H9 (cell line): ENCODE data around the gene MREG. TPM values are rescaled to one million over a fixed set of nuclear protein-coding genes. Genes with fewer than 3 reads are reported as not detected.

Experiments used
- DNase-seq: peaks from one replicate; pipeline ENCODE4 v3.0.0-alpha.2; 2017
- H2AFZ ChIP-seq: one replicate; pipeline ENCODE4 v1.6.1; 2013; ENCODE audit warnings: mild to moderate bottlenecking, low read length, control low read depth, moderate library complexity
- H2AK5ac ChIP-seq: 2 replicates; pipeline ENCODE4 v1.6.1; 2013; ENCODE audit warnings: low read length, control low read depth, mixed read lengths; ENCODE audit not compliant: insufficient read length
- H2BK120ac ChIP-seq: one replicate; pipeline ENCODE4 v1.6.1; 2013; ENCODE audit warnings: low read depth, mild to moderate bottlenecking, low read length, control low read depth, inconsistent platforms; ENCODE audit not compliant: poor library complexity, severe bottlenecking
- H2BK12ac ChIP-seq: 2 replicates; pipeline ENCODE4 v1.6.1; 2013; ENCODE audit warnings: low read length, control low read depth, mixed read lengths, low read depth; ENCODE audit not compliant: insufficient read length
- H2BK15ac ChIP-seq: 2 replicates; pipeline ENCODE4 v1.6.1; 2013; ENCODE audit warnings: low read depth, low read length, control low read depth
- H2BK20ac ChIP-seq: one replicate; pipeline ENCODE4 v1.6.1; 2013; ENCODE audit warnings: low read depth, mild to moderate bottlenecking, low read length, control low read depth, inconsistent platforms; ENCODE audit not compliant: poor library complexity, severe bottlenecking
- H2BK5ac ChIP-seq: 2 replicates; pipeline ENCODE4 v1.6.1; 2013; ENCODE audit warnings: low read length, control low read depth, mixed read lengths; ENCODE audit not compliant: insufficient read length
- H3K14ac ChIP-seq: 2 replicates; pipeline ENCODE4 v1.6.1; 2013; ENCODE audit warnings: low read length, control low read depth; ENCODE audit not compliant: insufficient read depth
- H3K18ac ChIP-seq: 2 replicates; pipeline ENCODE4 v1.6.1; 2013; ENCODE audit warnings: low read depth, mild to moderate bottlenecking, mixed read lengths, low read length, control low read depth; ENCODE audit not compliant: insufficient read length
- H3K23ac ChIP-seq: 2 replicates; pipeline ENCODE4 v1.6.1; 2013; ENCODE audit warnings: low read length, control low read depth, mixed read lengths, low read depth; ENCODE audit not compliant: insufficient read length
- H3K23me2 ChIP-seq: 2 replicates; pipeline ENCODE4 v1.6.1; 2013; ENCODE audit warnings: low read depth, mild to moderate bottlenecking, mixed read lengths, low read length, control low read depth; ENCODE audit not compliant: insufficient read length, poor library complexity, severe bottlenecking
- H3K27ac ChIP-seq: 2 replicates; pipeline ENCODE4 v1.5.1; 2013; ENCODE audit warnings: low read length, control low read depth, mixed read lengths, low read depth; ENCODE audit not compliant: insufficient read length
- H3K27me3 ChIP-seq: 2 replicates; pipeline ENCODE4 v1.6.1; 2013; ENCODE audit warnings: low read length, control low read depth, inconsistent platforms; ENCODE audit not compliant: insufficient read depth
- H3K4ac ChIP-seq: 2 replicates; pipeline ENCODE4 v1.6.1; 2013; ENCODE audit warnings: low read depth, mild to moderate bottlenecking, control low read depth, inconsistent platforms, low read length, moderate library complexity
- H3K4me1 ChIP-seq: 2 replicates; pipeline ENCODE4 v1.6.1; 2013; ENCODE audit warnings: low read length, control low read depth, inconsistent platforms; ENCODE audit not compliant: insufficient read depth
- H3K4me2 ChIP-seq: 2 replicates; pipeline ENCODE4 v1.6.1; 2013; ENCODE audit warnings: low read length, control low read depth, mixed read lengths; ENCODE audit not compliant: insufficient read length, insufficient read depth
- H3K56ac ChIP-seq: 2 replicates; pipeline ENCODE4 v1.6.1; 2013; ENCODE audit warnings: low read depth, mild to moderate bottlenecking, mixed read lengths, low read length, control low read depth; ENCODE audit not compliant: insufficient read length
- H3K79me1 ChIP-seq: 2 replicates; pipeline ENCODE4 v1.6.1; 2013; ENCODE audit warnings: low read depth, mild to moderate bottlenecking, moderate library complexity, low read length, control low read depth, inconsistent platforms; ENCODE audit not compliant: insufficient read depth, poor library complexity, severe bottlenecking
- H3K79me2 ChIP-seq: 2 replicates; pipeline ENCODE4 v1.6.1; 2013; ENCODE audit warnings: low read length, control low read depth, inconsistent platforms; ENCODE audit not compliant: insufficient read depth
- H3K9ac ChIP-seq: 2 replicates; pipeline ENCODE4 v1.6.1; 2013; ENCODE audit warnings: low read length, control low read depth, mixed read lengths; ENCODE audit not compliant: insufficient read length; ENCODE audit errors: extremely low read depth
- H3K9me3 ChIP-seq: one replicate; pipeline ENCODE4 v1.6.1; 2013; ENCODE audit warnings: low read depth, low read length, inconsistent platforms; ENCODE audit not compliant: control insufficient read depth
- H3T11ph ChIP-seq: one replicate; pipeline ENCODE4 v1.6.1; 2013; ENCODE audit warnings: mild to moderate bottlenecking, low read length, control low read depth, inconsistent platforms
- H4K20me1 ChIP-seq: one replicate; pipeline ENCODE4 v1.6.1; 2013; ENCODE audit not compliant: control insufficient read depth, insufficient read length, insufficient read depth
- H4K5ac ChIP-seq: 2 replicates; pipeline ENCODE4 v1.6.1; 2013; ENCODE audit warnings: low read depth, mild to moderate bottlenecking, mixed read lengths, low read length, control low read depth; ENCODE audit not compliant: insufficient read length
- H4K8ac ChIP-seq: replicated peaks from 2 replicates; pipeline ENCODE4 v1.6.1; 2013; ENCODE audit warnings: low read length, control low read depth, mixed read lengths, low read depth; ENCODE audit not compliant: insufficient read length
- H4K91ac ChIP-seq: 2 replicates; pipeline ENCODE4 v1.6.1; 2013; ENCODE audit warnings: low read depth, mild to moderate bottlenecking, moderate library complexity, mixed read lengths, low read length, control low read depth; ENCODE audit not compliant: insufficient read length
- H3K27ac Mint-ChIP-seq, 3 experiments: 2 replicates in 2 of 3; 3 replicates in 1 of 3; pipeline ENCODE4 v1.8.0; 2020 to 2021; ENCODE audit warnings: mixed read lengths in 3 of 3, mild to moderate bottlenecking in 1 of 3, moderate library complexity in 1 of 3
- H3K27me3 Mint-ChIP-seq: 2 replicates; pipeline ENCODE4 v1.8.0; 2021; ENCODE audit warnings: low read depth, mild to moderate bottlenecking, moderate library complexity, mixed read lengths
- H3K36me3 Mint-ChIP-seq, 3 experiments: 2 replicates in 2 of 3; 3 replicates in 1 of 3; pipeline ENCODE4 v1.8.0; 2020 to 2021; ENCODE audit warnings: low read depth in 3 of 3, mixed read lengths in 3 of 3; ENCODE audit not compliant: insufficient read depth in 1 of 3
- H3K4me1 Mint-ChIP-seq, 2 experiments: 2 replicates each; pipeline ENCODE4 v1.8.0; 2020; ENCODE audit warnings: mixed read lengths in 2 of 2
- H3K4me3 Mint-ChIP-seq, 2 experiments: 2 replicates in 1 of 2; 3 replicates in 1 of 2; pipeline ENCODE4 v1.8.0; 2020 to 2021; ENCODE audit warnings: mild to moderate bottlenecking in 2 of 2, mixed read lengths in 2 of 2, moderate library complexity in 1 of 2
- H3K9me3 Mint-ChIP-seq, 2 experiments: 2 replicates in 1 of 2; 3 replicates in 1 of 2; pipeline ENCODE4 v1.8.0; 2020; ENCODE audit warnings: mild to moderate bottlenecking in 2 of 2, mixed read lengths in 2 of 2, moderate library complexity in 1 of 2
- CTCF ChIP-seq: fragments of 200-600 bp; sonication (generic); conservative IDR thresholded peaks from 3 replicates; pipeline ENCODE4 v1.8.0; 2021; ENCODE audit warnings: antibody characterized with exemption, mild to moderate bottlenecking
- WGBS: extraction: QIAGEN DNeasy Blood & Tissue Kit; methylation state at CpG from one replicate; pipeline ENCODE4 v1.1.7; 2013; ENCODE audit warnings: missing lambda C conversion rate, low lambda C conversion rate, mixed read lengths; ENCODE audit not compliant: insufficient read length; ENCODE audit errors: extremely low coverage; 5-methylcytosine and 5-hydroxymethylcytosine counted together
- total RNA-seq: library from RNA; stranded (reverse); gene quantifications from 2 replicates; pipeline ENCODE4 v1.2.1, GENCODE V29; 2021

The MREG gene
- total RNA-seq, 1 experiment from 2014 or later, result 21.8 TPM

- peaks cover 15% of the 10 kb centered on the region; the same call in 1 of the 2 replicates for H3K79me2 ChIP-seq
- no peak overlapping the region for H2BK5ac ChIP-seq
- H2AK5ac ChIP-seq, result no peak overlapping the region
- Mint-ChIP-seq H3K4me1 (peaks cover 17 to 18% of the 10 kb centered on the region in 2 experiments), H3K9me3 (no peaks in the 10 kb centered on the region), H3K27ac (peak overlapping the region; percentile 72 to 91 (median 81)), H3K4me3 (peak overlapping the region; percentile 89 to 95), H3K27me3 (no peaks in the 10 kb centered on the region), H3K36me3 (peaks cover 2 to 9% (median 2%) of the 10 kb centered on the region in 3 experiments; a peak in 5 of 7 replicates)
- no peak for TF ChIP-seq CTCF
- no peaks in the 10 kb centered on the region for H3K9me3 ChIP-seq
- H3K4me2 ChIP-seq, result peak overlapping the region; percentile 91
- no peak overlapping the region for H2BK12ac ChIP-seq
- peak overlapping the region; percentile 93 for H3K14ac ChIP-seq
- no peak overlapping the region for H3K18ac ChIP-seq
- no peaks in the 10 kb centered on the region for H3K79me1 ChIP-seq
- no peak for DNase-seq
- peak overlapping the region; percentile 76 for H2AFZ ChIP-seq
- H3K4me1 ChIP-seq, result no peaks in the 10 kb centered on the region
- H2BK120ac ChIP-seq, result no peak overlapping the region
- H3T11ph ChIP-seq, result no peak overlapping the region
- H4K20me1 ChIP-seq, result no peaks in the 10 kb centered on the region
- H3K27me3 ChIP-seq, result no peaks in the 10 kb centered on the region
- WGBS, result no CpG with 5 or more reads among the region's 6 CpGs
- H4K91ac ChIP-seq, result no peak overlapping the region
- no peak overlapping the region for H3K4ac ChIP-seq
- H3K23me2 ChIP-seq, result peaks cover 6% of the 10 kb centered on the region
- H3K23ac ChIP-seq, result no peak overlapping the region
- H3K27ac ChIP-seq, result no peak overlapping the region
- H4K5ac ChIP-seq, result no peak overlapping the region
- H2BK20ac ChIP-seq, result no peak overlapping the region
- H3K9ac ChIP-seq, result peak overlapping the region; percentile 91
- no peak overlapping the region for H4K8ac ChIP-seq
- H2BK15ac ChIP-seq, result no peak overlapping the region
- H3K56ac ChIP-seq, result no peak overlapping the region
These were observed 596 bp downstream of the MREG start for GRCh38 chr2:216012830-216013079.
